MCF 10A (cell line): ENCODE results near the gene PLEKHM3. TPM values are rescaled to one million over a fixed set of nuclear protein-coding genes. Genes with fewer than 3 reads are reported as not detected.
"Not testable (repeated sequence)": the region's sequence is repeated elsewhere in the genome, so short reads cannot be mapped to it uniquely, and the experiment has no call there.

Experiments used
- BruUV-seq: library from RNA; stranded (reverse); fragments of 400-500 nt; replicated peaks from 2 replicates; lab custom pipeline; 2021; lab: Mats Ljungman, UMichigan
- CTCF ChIA-PET: fragments of 300-600 bp; sonication (Branson Sonifier 250); formaldehyde crosslinking; extraction: SDS; loops from one replicate; lab custom pipeline; 2021; ENCODE audit warnings: antibody characterized with exemption, inconsistent platforms; lab: Yijun Ruan, JAX
- POLR2A ChIA-PET: fragments of 300-600, 350-650 bp; sonication (Branson Sonifier 250); formaldehyde crosslinking; extraction: SDS; loops from one replicate; lab custom pipeline; 2020; ENCODE audit warnings: antibody characterized with exemption, inconsistent platforms; lab: Yijun Ruan, JAX
- DNase-seq: peaks from one replicate; pipeline ENCODE4 v3.0.0-alpha.2; 2018; ENCODE audit not compliant: unreplicated experiment
- H3K27ac Mint-ChIP-seq: one replicate; pipeline ENCODE4 v1.8.0; 2022; ENCODE audit warnings: mild to moderate bottlenecking, low read depth, mixed read lengths; ENCODE audit not compliant: unreplicated experiment
- H3K27me3 Mint-ChIP-seq: one replicate; pipeline ENCODE4 v1.8.0; 2022; ENCODE audit warnings: mixed read lengths; ENCODE audit not compliant: insufficient read depth, unreplicated experiment
- H3K36me3 Mint-ChIP-seq: one replicate; pipeline ENCODE4 v1.8.0; 2022; ENCODE audit warnings: mild to moderate bottlenecking, moderate library complexity, mixed read lengths; ENCODE audit not compliant: insufficient read depth, unreplicated experiment
- H3K4me1 Mint-ChIP-seq: one replicate; pipeline ENCODE4 v1.8.0; 2022; ENCODE audit warnings: mixed read lengths; ENCODE audit not compliant: insufficient read depth, unreplicated experiment
- H3K4me3 Mint-ChIP-seq: one replicate; pipeline ENCODE4 v1.8.0; 2022; ENCODE audit warnings: mild to moderate bottlenecking, moderate library complexity, mixed read lengths; ENCODE audit not compliant: unreplicated experiment
- H3K9me3 Mint-ChIP-seq: one replicate; pipeline ENCODE4 v1.8.0; 2022; ENCODE audit warnings: mixed read lengths; ENCODE audit not compliant: unreplicated experiment
- intact Hi-C: fragments of 100-400 bp; cut with micrococcal nuclease; formaldehyde crosslinking; loops from 2 replicates; pipeline ENCODE4 v1.14.1; 2022
- total RNA-seq: library from RNA; stranded (reverse); gene quantifications from 2 replicates; pipeline ENCODE4 v1.2.3, GENCODE V29; 2022
- TF ChIP-seq, protein P1 (sequence below): fragments of 200-600 bp; IDR thresholded peaks from one replicate; pipeline ENCODE4 v1.8.0; 2022; ENCODE audit warnings: antibody characterized with exemption, mild to moderate bottlenecking; ENCODE audit not compliant: unreplicated experiment

PLEKHM3 gene
- total RNA-seq, 1 experiment from 2014 or later, result 5.4 TPM

DNA sequence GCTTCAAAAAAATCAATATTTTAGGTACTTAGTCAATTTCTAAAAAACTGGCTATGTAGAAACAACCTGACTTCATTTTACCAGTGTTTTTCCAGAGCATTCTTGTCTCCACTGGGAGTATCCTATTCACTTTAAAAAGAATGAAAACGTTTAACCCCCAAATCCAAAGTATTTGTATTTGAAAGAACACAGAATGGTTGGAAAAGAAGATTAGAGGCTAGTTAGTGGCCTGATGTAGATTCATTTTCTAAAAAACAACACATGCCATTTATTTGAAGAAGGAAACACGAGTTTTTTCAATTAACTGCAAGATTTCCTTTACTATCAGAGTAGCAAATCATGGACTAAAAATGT is 74.6 kb downstream of the PLEKHM3 start:
- POLR2A ChIA-PET, result no interaction called here
- CTCF ChIA-PET, result interaction anchor here (0.9 to 1.2 kb wide), 2 partner anchors 75 to 90 kb away, joined by 3 to 5 read pairs; partner anchors contain the start of gene PLEKHM3
- BruUV-seq, result no TSS peak
- no peak for DNase-seq
- no peaks in the 10 kb centered on the region for H3K27me3 Mint-ChIP-seq
- H3K9me3 Mint-ChIP-seq, result no peaks in the 10 kb centered on the region
- H3K4me1 Mint-ChIP-seq, result no peaks in the 10 kb centered on the region
- intact Hi-C loops, result no loop called here
- H3K4me3 Mint-ChIP-seq, result no peak overlapping the region
- no peaks in the 10 kb centered on the region for H3K36me3 Mint-ChIP-seq
- TF ChIP-seq, protein P1, sequence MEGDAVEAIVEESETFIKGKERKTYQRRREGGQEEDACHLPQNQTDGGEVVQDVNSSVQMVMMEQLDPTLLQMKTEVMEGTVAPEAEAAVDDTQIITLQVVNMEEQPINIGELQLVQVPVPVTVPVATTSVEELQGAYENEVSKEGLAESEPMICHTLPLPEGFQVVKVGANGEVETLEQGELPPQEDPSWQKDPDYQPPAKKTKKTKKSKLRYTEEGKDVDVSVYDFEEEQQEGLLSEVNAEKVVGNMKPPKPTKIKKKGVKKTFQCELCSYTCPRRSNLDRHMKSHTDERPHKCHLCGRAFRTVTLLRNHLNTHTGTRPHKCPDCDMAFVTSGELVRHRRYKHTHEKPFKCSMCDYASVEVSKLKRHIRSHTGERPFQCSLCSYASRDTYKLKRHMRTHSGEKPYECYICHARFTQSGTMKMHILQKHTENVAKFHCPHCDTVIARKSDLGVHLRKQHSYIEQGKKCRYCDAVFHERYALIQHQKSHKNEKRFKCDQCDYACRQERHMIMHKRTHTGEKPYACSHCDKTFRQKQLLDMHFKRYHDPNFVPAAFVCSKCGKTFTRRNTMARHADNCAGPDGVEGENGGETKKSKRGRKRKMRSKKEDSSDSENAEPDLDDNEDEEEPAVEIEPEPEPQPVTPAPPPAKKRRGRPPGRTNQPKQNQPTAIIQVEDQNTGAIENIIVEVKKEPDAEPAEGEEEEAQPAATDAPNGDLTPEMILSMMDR, result no peak
- H3K27ac Mint-ChIP-seq, result no peak overlapping the region

DNA sequence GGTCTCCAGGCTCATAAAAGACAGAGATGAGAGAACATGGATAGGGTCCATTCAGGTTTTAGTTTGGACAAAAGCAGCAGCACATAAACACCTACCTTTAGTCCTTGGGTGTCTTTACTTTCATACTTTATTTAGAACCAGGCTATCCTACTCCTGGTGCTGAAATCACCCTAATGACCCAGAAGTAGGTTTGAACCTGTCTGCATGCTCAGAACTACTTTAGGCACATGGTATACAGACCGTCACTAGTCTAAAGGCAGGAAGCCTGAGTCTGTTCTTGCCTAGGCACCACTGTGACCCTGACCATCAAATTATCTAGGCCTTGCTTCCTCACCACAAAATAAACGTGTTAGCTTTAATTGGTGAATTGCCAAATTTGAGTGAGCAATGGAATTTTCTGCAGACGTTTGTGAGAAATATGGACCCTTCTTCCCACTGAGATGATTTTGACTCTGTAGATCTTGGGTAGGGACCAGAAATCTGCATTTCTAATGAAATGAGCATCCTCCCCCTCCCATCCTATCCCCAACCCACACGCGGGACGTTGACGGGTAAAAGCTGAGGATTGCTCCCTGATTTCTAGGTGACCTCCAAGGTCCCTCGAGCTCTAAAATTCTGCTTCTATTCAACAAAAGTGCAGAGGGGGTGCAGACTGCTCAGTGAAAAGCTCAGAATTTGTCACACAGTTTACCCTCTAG is 75.1 kb downstream of the PLEKHM3 start:
- no TSS peak for BruUV-seq
- TF ChIP-seq, protein P1, result no peak
- H3K4me1 Mint-ChIP-seq, result no peaks in the 10 kb centered on the region
- POLR2A ChIA-PET, result interaction anchor here (0.7 kb wide), 1 partner anchor 92 kb away, joined by 3 read pairs; no protein-coding TSS in a partner anchor
- no peak overlapping the region for H3K4me3 Mint-ChIP-seq
- no peaks in the 10 kb centered on the region for H3K27me3 Mint-ChIP-seq
- intact Hi-C loops, result no loop called here
- CTCF ChIA-PET, result interaction anchor here (0.6 to 1.3 kb wide), 4 partner anchors 18 to 1028 kb away, joined by 3 to 5 read pairs (median 4); partner anchors contain the start of gene PLEKHM3
- no peak for DNase-seq
- H3K27ac Mint-ChIP-seq, result no peak overlapping the region
- H3K9me3 Mint-ChIP-seq, result no peaks in the 10 kb centered on the region
- no peaks in the 10 kb centered on the region for H3K36me3 Mint-ChIP-seq

GRCh38 chr2:207949245-207949644 is 76.1 kb downstream of the PLEKHM3 start:
- not testable (repeated sequence) for H3K36me3 Mint-ChIP-seq

GRCh38 chr2:207944979-207945600 is 80.2 kb downstream of the PLEKHM3 start:
- TF ChIP-seq, protein P1, result no peak
- no peaks in the 10 kb centered on the region for H3K4me1 Mint-ChIP-seq
- DNase-seq, result no peak
- no TSS peak for BruUV-seq
- no peak overlapping the region for H3K27ac Mint-ChIP-seq
- H3K36me3 Mint-ChIP-seq, result no peaks in the 10 kb centered on the region
- ChIA-PET CTCF (interaction anchor here (0.7 to 1.0 kb wide), 2 partner anchors 29 to 127 kb away, joined by 3 read pairs; no protein-coding TSS in a partner anchor), POLR2A (no interaction called here)
- H3K4me3 Mint-ChIP-seq, result no peak overlapping the region
- intact Hi-C loops, result no loop called here
- no peaks in the 10 kb centered on the region for H3K9me3 Mint-ChIP-seq
- H3K27me3 Mint-ChIP-seq, result no peaks in the 10 kb centered on the region

More at GRCh38 chr2:207949245-207949644, 76.1 kb downstream of the PLEKHM3 start:
- CTCF ChIA-PET, result interaction anchor here (0.6 to 1.3 kb wide), 5 partner anchors 8 to 332 kb away, joined by 3 to 4 read pairs (median 3); no protein-coding TSS in a partner anchor
- H3K4me3 Mint-ChIP-seq, H3K27me3 Mint-ChIP-seq, H3K9me3 Mint-ChIP-seq, intact Hi-C loops, BruUV-seq, DNase-seq, H3K27ac Mint-ChIP-seq, POLR2A ChIA-PET, H3K4me1 Mint-ChIP-seq: not testable (repeated sequence)
